Measurements from ENCODE around the gene PLB1.
A peak's percentile ranks its signal among the peaks of the same experiment; 100 is the strongest.

Gene PLB1

DNA sequence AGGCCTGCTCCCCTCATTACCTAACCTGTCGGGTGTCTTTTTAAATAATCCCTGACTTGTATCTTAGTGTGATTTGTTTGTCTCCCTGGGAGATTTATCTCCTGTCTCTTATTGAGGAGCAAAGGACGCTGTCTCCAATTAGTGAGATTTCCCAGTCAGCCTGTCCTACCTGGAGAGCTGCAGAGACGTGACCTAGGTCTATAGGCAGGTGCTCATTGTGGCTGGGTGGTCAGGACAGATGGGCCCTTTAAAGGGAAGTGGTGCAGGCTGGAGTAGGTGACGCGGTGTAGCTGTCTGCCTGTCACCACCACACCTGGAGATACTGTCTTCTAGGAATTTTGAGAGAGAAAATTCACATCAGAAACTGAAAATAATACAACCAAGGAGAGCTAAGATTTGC, 28.0 kb downstream of the PLB1 start:
- TF ChIP-seq, protein P1, sequence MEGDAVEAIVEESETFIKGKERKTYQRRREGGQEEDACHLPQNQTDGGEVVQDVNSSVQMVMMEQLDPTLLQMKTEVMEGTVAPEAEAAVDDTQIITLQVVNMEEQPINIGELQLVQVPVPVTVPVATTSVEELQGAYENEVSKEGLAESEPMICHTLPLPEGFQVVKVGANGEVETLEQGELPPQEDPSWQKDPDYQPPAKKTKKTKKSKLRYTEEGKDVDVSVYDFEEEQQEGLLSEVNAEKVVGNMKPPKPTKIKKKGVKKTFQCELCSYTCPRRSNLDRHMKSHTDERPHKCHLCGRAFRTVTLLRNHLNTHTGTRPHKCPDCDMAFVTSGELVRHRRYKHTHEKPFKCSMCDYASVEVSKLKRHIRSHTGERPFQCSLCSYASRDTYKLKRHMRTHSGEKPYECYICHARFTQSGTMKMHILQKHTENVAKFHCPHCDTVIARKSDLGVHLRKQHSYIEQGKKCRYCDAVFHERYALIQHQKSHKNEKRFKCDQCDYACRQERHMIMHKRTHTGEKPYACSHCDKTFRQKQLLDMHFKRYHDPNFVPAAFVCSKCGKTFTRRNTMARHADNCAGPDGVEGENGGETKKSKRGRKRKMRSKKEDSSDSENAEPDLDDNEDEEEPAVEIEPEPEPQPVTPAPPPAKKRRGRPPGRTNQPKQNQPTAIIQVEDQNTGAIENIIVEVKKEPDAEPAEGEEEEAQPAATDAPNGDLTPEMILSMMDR (IDR thresholded peaks at IDR 0.05; ENCODE audit: low read depth, low read length) = no peak
- Histone ChIP-seq H3K27me3 (ENCODE audit: insufficient read depth, low read depth, severe bottlenecking) (no peaks in the 10 kb centered on the region), H3K9me3 (ENCODE audit: severe bottlenecking) (no peaks in the 10 kb centered on the region), H3K27ac (peak overlapping the region; percentile 48), H3K36me3 (no peaks in the 10 kb centered on the region), H3K4me3 (ENCODE audit: low read depth, low read length) (no peak overlapping the region)
- DNase-seq = peak; percentile 54

DNA sequence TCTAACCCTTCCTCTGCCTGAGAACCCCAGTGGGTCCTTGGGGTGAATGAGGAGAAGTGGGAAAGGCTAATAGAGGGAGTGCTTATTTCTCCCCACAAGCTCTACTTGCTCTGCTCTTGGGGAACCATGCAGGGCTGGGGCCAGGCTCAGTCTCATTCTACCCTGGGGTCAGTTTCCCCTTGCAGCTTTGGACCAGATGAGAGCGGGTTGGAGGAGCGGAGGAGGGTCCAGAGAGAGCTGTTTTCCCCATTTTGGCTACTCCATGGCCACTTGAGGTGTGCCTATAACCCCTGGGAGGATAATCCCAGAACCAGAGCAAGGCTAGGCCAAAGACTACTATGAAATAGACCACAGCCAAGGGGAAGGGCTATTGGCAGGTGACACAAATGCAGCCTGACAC, 29.6 kb downstream of the PLB1 start:
- Histone ChIP-seq H3K36me3 (no peaks in the 10 kb centered on the region), H3K9me3 (ENCODE audit: severe bottlenecking) (no peaks in the 10 kb centered on the region), H3K4me3 (ENCODE audit: low read depth, low read length) (no peak overlapping the region), H3K27me3 (ENCODE audit: insufficient read depth, low read depth, severe bottlenecking) (no peaks in the 10 kb centered on the region), H3K27ac (no peak overlapping the region)
- no peak for DNase-seq
- TF ChIP-seq, protein P1 (IDR thresholded peaks at IDR 0.05; ENCODE audit: low read depth, low read length) = no peak

DNA sequence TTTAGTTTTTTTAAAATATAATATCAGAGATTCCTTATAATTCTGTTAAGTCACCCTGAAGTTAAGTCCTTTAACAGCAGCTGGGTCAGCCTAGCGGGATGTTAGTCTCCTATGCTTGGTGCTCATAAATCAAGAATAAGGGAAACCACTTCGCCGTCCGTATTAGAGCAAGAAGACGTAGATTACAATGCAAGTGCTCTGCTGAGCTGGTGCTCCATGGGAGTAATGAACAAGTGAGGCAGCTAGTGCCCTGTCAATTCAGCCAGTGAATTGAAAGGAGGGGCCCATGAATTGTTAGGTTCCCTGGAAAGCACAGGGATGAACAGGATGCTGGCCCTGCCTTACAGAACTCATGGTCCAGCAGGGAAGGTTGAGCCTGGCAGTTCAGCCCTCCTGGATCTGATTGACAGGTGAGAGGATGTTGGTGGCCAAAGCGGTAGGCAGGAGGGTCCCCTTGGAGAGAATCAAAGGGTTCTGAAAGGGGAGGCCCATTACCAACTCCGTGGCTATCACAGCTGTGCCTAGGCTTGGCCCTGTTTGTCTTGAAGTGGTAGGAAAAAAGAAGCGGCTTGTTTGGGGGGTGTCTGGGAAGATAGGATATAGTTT, 30.8 kb downstream of the PLB1 start:
- no peak overlapping the region for H3K27ac ChIP-seq
- H3K36me3 ChIP-seq = no peaks in the 10 kb centered on the region
- no peak for DNase-seq
- no peaks in the 10 kb centered on the region for H3K9me3 ChIP-seq (ENCODE audit: severe bottlenecking)
- H3K4me3 ChIP-seq (ENCODE audit: low read depth, low read length) = no peak overlapping the region
- TF ChIP-seq, protein P1 (IDR thresholded peaks at IDR 0.05; ENCODE audit: low read depth, low read length) = no peak
- no peaks in the 10 kb centered on the region for H3K27me3 ChIP-seq (ENCODE audit: insufficient read depth, low read depth, severe bottlenecking)

DNA sequence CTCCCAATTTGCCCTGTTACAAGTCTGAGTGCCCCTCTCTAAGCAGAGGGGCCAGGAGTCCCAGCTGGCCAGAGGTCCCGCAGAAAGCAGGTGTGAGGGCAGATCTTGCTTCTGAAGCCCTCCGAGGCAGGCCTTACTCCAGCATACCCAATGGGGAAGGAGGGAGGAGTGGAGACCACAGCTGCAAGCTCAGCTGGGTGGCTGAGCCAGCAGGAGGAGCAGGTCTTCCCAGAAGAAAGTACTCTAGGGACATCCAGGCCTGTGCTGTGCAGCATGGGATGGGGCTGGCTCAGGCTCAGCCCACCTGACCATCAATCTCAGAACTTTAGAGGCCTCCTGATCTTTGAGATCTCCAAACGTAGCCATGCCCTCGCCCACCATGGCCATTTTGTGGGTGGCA, 31.3 kb downstream of the PLB1 start:
- H3K27ac ChIP-seq = no peak overlapping the region
- H3K4me3 ChIP-seq (ENCODE audit: low read depth, low read length) = no peak overlapping the region
- DNase-seq = no peak
- no peaks in the 10 kb centered on the region for H3K27me3 ChIP-seq (ENCODE audit: insufficient read depth, low read depth, severe bottlenecking)
- H3K36me3 ChIP-seq = no peaks in the 10 kb centered on the region
- TF ChIP-seq, protein P1 (IDR thresholded peaks at IDR 0.05; ENCODE audit: low read depth, low read length) = peak; percentile 17; the same call in 1 of the 2 replicates
- no peaks in the 10 kb centered on the region for H3K9me3 ChIP-seq (ENCODE audit: severe bottlenecking)

DNA sequence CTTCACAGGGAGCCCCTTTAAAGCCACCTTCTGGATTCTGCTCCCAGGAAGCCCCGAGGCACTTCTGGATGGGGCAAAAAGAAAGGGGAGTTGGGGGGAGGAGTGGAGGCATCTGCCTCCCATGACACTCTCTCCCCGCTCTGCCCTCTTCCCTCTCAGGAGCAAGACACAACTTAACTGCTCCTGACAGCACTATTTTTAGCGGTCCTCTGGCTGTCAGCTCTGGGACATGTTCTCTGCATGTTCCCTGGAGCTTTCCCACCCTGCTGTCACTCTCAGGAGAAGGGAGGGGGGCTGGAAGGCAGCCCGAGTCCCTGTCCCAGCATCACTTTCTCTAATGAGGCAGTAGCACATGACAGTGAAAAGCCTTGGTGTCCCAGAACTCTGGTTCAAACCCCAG, 32.3 kb downstream of the PLB1 start:
- Histone ChIP-seq H3K9me3 (ENCODE audit: severe bottlenecking) (no peaks in the 10 kb centered on the region), H3K27me3 (ENCODE audit: insufficient read depth, low read depth, severe bottlenecking) (no peaks in the 10 kb centered on the region), H3K4me3 (ENCODE audit: low read depth, low read length) (no peak overlapping the region), H3K36me3 (no peaks in the 10 kb centered on the region), H3K27ac (peak overlapping the region; percentile 15; the same call in 1 of the 2 replicates)
- TF ChIP-seq, protein P1 (IDR thresholded peaks at IDR 0.05; ENCODE audit: low read depth, low read length) = no peak
- peak; percentile 75 for DNase-seq

DNA sequence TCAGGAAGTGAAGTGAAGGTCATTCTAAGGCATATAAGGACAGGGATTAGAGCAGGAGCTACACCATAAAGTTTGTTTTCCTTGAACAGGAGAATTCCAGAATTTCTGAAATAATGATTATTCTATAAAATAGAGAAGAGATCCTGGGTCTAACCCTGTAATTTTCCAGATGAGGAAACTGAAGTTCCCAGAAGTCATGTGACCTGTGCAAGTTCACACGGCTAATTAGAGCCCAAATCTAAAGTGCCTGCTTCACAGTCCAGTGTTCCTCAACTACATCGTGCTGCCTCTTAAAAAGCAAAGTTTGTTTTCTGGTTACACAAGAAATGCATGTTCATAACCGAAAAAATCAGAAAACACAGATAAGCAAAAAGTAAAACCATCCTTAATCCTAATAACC, 34.9 kb downstream of the PLB1 start:
- Histone ChIP-seq H3K27ac (no peak overlapping the region), H3K27me3 (ENCODE audit: insufficient read depth, low read depth, severe bottlenecking) (no peaks in the 10 kb centered on the region), H3K4me3 (ENCODE audit: low read depth, low read length) (no peak overlapping the region), H3K36me3 (no peaks in the 10 kb centered on the region), H3K9me3 (ENCODE audit: severe bottlenecking) (no peaks in the 10 kb centered on the region)
- TF ChIP-seq, protein P1 (IDR thresholded peaks at IDR 0.05; ENCODE audit: low read depth, low read length) = no peak
- DNase-seq = no peak

Data from WERI-Rb-1 (cell line).